Raji (cell line): ENCODE results near the gene LRRC32.

Source experiments
- POLR2A ChIP-seq: IDR thresholded peaks from 2 replicates; pipeline ENCODE4 v1.6.1; 2011; ENCODE audit warnings: low read depth, low read length, control low read depth; ENCODE audit not compliant: insufficient read depth

LRRC32 gene

GRCh38 chr11:76662656-76663485, 7.7 kb downstream of the LRRC32 start:
- TF ChIP-seq POLR2A: no peak

GRCh38 chr11:76661834-76662434, 8.6 kb downstream of the LRRC32 start:
- no peak for TF ChIP-seq POLR2A

- TF ChIP-seq POLR2A: no peak
Observed at GRCh38 chr11:76661306-76661751, 9.2 kb downstream of the LRRC32 start.

- no peak for TF ChIP-seq POLR2A
Observed at GRCh38 chr11:76660533-76661305, 9.8 kb downstream of the LRRC32 start.

GRCh38 chr11:76659672-76660532, 10.6 kb downstream of the LRRC32 start:
- TF ChIP-seq POLR2A: no peak

- no peak for TF ChIP-seq POLR2A
Observed at GRCh38 chr11:76658651-76659650, 11.6 kb downstream of the LRRC32 start.

GRCh38 chr11:76658231-76658630, 12.3 kb downstream of the LRRC32 start:
- no peak for TF ChIP-seq POLR2A

GRCh38 chr11:76657187-76658170, 13.1 kb downstream of the LRRC32 start:
- TF ChIP-seq POLR2A: no peak

- TF ChIP-seq POLR2A: no peak
Observed at GRCh38 chr11:76656571-76657081, 13.9 kb downstream of the LRRC32 start.

GRCh38 chr11:76656050-76656531, 14.5 kb downstream of the LRRC32 start:
- TF ChIP-seq POLR2A: no peak

GRCh38 chr11:76655501-76656049, 15.0 kb downstream of the LRRC32 start:
- no peak for TF ChIP-seq POLR2A

GRCh38 chr11:76654980-76655379, 15.6 kb downstream of the LRRC32 start:
- no peak for TF ChIP-seq POLR2A

- TF ChIP-seq POLR2A: no peak
Observed at GRCh38 chr11:76654298-76654851, 16.2 kb downstream of the LRRC32 start.
